IPS-NIHi7 (cell line): ENCODE data around the gene ATN1.

ENCODE experiments used
- DNase-seq: peaks from one replicate; pipeline ENCODE4 v3.0.0; 2012; ENCODE audit warnings: mixed read lengths; ENCODE audit errors: extremely low spot score

The ATN1 gene

DNA sequence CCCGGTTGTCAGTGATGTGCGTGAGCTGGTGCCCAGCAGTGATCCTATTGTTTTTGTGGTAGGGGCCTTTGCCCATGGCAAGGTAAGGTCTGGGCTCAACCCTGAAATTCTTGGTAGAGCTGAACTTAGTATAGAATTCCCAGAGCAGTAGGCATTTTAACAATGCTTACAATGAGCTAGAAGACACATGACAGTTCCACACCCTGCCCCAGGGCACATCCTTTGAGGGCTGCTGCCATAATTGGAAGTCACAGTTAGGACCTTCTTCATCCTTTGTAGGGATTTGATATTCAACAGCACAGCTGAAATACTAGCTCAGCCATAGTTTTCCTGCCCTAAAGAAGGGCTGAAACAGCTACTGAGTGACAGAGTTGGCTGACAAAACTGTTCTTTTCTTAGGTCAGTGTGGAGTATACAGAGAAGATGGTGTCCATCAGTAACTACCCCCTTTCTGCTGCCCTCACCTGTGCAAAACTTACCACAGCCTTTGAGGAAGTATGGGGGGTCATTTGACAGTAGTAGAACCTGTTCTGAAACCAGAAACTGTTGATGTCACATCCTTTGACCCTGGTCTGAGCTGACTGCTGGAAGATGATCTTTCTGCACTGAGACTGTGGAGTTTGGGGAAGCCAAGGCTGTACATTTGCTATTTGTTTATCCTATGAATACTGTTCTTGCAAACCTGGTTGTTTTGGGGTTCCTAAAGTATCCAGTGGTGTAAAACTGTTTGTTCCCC lies 47.7 kb downstream of the ATN1 start:
- no peak for DNase-seq

- no peak for DNase-seq
These were observed 49.9 kb downstream of the ATN1 start for GRCh38 chr12:6977653-6978052.

GRCh38 chr12:6978188-6978587 lies 50.4 kb downstream of the ATN1 start:
- DNase-seq = no peak

GRCh38 chr12:6978611-6979011 lies 50.9 kb downstream of the ATN1 start:
- DNase-seq = no peak

- DNase-seq = no peak
These were observed 51.3 kb downstream of the ATN1 start for GRCh38 chr12:6979021-6979420.

GRCh38 chr12:6979453-6979852 lies 51.7 kb downstream of the ATN1 start:
- no peak for DNase-seq

DNA sequence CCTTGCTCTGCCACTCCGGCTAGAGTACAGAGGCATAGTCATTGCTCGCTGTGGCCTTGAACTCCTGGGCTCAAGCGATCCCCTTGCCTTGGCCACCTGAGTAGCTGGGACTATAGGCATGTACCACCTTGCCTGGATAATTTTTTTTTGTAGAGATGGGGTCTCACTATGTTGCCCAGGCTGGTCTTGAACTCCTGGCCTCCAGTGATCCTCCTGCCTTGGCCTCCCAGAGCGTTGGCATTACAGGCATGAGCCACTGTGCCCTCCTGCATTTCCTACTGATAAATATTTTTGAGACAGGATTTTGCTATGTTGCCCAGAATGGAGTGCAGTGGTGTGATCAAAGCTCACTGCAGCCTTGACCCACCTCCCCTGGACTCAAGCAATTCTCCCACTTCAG lies 52.3 kb downstream of the ATN1 start:
- DNase-seq = no peak

- DNase-seq = no peak
These were observed 53.0 kb downstream of the ATN1 start for GRCh38 chr12:6980740-6981139.

- no peak for DNase-seq
These were observed 53.6 kb downstream of the ATN1 start for GRCh38 chr12:6981152-6982052.

DNA sequence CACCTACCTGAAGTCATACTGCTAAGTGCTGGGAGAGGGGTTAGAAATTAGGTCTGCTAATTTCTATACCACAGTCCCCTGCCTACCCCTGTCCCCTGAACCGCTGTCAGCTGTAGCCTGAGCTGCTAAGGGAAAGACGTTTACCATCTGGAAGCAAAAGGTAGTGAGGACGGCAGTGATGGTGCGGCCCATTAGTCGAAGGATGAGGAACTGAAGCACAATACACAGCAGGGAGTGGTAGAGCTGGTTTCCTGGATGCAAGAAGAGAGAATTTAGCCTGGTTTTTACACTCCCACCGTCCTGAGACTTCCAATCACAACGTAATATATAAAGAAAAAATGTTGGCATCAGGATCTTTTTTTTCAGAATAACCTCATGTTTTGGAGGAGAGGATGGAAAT lies 54.8 kb downstream of the ATN1 start:
- DNase-seq = no peak

DNA sequence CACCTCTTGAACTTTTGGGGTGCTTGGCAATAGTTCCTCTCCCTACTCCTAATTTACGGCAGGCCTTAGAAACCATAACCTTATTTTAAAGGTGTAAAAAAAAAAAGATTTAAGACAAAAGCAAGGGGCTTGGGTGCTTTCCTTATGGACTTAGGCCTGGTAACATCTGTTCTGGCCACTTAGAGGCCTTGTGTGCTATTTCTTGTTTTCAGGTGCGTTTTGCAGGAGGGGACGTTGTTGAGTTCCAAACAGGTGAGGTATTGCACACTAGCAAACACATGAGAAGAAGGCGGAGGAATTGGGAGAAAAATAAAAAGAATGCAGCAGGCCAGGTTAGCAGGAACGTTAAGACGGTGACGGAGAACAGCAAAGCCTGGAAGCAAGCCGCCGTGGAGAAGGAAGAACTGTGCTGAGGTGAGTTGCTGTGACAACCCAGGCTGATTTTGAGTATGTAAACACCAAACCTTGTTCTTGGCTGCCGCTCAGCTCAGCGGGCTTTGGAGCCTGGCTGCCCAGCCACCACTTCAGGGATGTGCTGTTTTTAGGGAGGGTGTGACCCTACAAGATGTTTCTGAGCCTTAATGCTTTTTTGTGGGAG lies 60.3 kb downstream of the ATN1 start:
- no peak for DNase-seq
